Mononuclear cell (primary cell): ENCODE results near the gene MS4A8. TPM values are rescaled to one million over a fixed set of nuclear protein-coding genes. Genes with fewer than 3 reads are reported as not detected.
"Not testable (repeated sequence)": the region's sequence is repeated elsewhere in the genome, so short reads cannot be mapped to it uniquely, and the experiment has no call there.

Experiments
- H3K27me3 ChIP-seq: 2 replicates; pipeline ENCODE4 v1.6.0; 2011; ENCODE audit warnings: low read length, control low read depth; ENCODE audit not compliant: insufficient read depth
- H3K4me1 ChIP-seq: 2 replicates; pipeline ENCODE4 v1.5.1; 2011; ENCODE audit warnings: mild to moderate bottlenecking, low read length, control low read depth; ENCODE audit not compliant: insufficient read depth
- H3K4me3 ChIP-seq: 2 replicates; pipeline ENCODE4 v1.5.1; 2011; ENCODE audit warnings: mild to moderate bottlenecking, low read length, moderate library complexity
- H3K9me3 ChIP-seq: 2 replicates; pipeline ENCODE4 v1.5.1; 2011; ENCODE audit warnings: low read depth, mild to moderate bottlenecking, control low read depth, low read length
- total RNA-seq: library from RNA; depleted of rRNA; stranded (reverse); fragments of >200 nt; gene quantifications from one replicate; pipeline ENCODE4 v1.2.3, GENCODE V29; 2012

The MS4A8 gene
- total RNA-seq, 1 donor = not detected

DNA sequence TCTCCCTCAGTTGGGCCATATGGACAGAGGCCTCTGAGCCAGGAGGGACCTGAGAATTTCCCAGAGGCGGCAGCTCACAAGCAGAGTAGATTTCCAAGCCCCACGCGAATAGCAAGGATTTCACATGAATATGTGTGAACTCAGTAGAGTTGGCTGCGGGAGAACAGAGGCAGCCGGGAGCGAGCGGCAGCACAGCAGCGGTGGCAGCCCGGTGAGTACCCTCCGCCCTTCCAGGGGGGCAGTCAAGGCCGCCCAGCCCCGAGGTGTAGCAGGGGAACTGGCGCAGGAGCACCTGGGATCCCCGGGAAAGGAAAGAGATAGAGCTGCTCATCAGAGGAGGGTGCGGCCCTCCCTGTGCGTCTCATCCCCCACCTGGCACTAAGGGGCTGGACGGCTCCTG is 48.8 kb downstream of the MS4A8 start:
- no peaks in the 10 kb centered on the region for H3K27me3 ChIP-seq
- no peaks in the 10 kb centered on the region for H3K4me1 ChIP-seq
- H3K4me3 ChIP-seq = no peak overlapping the region
- H3K9me3 ChIP-seq = no peaks in the 10 kb centered on the region

DNA sequence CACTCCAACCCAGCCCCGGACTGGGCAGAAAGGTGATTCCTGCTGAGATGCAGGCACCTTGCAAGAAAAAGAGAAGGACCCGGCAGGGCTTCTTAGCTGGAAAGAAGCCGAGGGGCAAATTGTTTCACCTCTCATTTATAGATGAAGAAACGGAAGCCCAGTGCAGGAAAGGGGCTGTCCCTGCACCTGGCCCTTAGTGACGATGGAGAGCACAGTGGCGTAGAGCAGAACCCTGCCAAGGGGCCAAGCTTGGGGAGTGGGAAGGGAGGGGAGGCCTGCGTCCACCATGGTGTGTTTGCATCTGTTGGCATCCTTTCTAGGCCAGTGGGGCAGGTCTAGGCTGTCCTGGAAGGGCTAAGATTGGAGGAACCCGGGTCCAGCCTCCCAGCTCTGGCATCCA is 49.4 kb downstream of the MS4A8 start:
- H3K4me3 ChIP-seq = no peak overlapping the region
- H3K4me1 ChIP-seq = no peaks in the 10 kb centered on the region
- H3K9me3 ChIP-seq = no peaks in the 10 kb centered on the region
- no peaks in the 10 kb centered on the region for H3K27me3 ChIP-seq

DNA sequence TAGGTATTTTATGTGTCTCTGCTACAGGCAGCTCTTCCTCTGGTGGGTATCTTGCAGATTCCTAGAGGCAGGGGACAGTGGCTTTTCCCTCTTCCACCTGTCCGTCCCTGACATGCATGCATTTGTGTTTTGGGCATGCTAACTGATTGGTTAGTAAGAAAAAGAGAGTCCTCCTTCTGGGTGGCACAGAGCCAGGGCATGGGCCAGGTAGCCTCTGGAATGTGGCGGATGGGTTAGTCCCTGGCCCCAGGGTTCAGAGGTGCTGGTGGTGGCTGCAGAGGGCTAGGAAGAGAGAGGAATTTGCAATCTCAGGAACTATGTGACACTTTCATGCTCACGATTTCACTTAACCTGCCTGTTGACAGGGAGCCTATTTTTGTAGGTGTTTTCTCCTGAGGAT is 51.5 kb downstream of the MS4A8 start:
- Histone ChIP-seq H3K9me3 (no peaks in the 10 kb centered on the region), H3K27me3 (no peaks in the 10 kb centered on the region), H3K4me3 (no peak overlapping the region), H3K4me1 (no peaks in the 10 kb centered on the region)

DNA sequence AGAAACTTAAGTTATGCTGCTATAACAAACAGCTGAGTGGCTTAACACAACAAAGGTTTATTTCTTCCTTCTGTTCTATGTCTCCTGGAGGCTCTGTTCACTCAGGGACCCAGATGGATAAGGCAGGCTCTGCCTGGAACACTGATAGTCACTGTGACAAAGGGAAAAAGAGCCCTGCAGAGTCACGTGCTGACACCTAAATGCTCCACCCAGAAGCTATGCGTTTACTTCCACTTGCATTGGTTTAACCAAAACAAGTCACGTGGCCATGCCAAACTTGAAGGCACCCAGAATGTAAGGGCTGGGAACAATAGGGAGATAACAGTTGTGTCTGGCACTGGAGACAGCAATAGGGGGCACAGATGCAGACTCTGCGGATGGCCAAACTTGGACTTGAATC is 53.9 kb downstream of the MS4A8 start:
- H3K4me3 ChIP-seq = no peak overlapping the region
- H3K9me3 ChIP-seq = no peaks in the 10 kb centered on the region
- H3K4me1 ChIP-seq = no peaks in the 10 kb centered on the region
- no peaks in the 10 kb centered on the region for H3K27me3 ChIP-seq

DNA sequence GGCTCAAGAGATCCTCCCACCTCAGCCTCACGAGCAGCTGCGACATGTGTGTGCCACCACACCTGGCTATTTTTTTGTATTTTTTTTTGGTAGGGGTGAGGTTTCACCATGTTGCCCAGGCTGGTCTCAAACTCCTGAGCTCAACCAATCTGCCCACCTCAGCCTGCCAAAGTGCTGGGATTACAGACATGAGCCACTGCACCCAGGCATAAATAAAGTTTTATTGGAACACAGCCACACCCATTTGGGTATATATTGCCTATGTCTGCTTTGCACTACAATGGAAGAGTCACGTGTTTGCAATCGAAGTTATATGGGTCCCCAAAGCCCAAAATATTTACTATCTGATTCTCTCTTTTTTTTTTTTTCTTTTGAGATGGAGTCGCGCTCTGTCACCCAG is 55.5 kb downstream of the MS4A8 start:
- H3K9me3 ChIP-seq = no peaks in the 10 kb centered on the region
- peaks cover 8% of the 10 kb centered on the region for H3K4me1 ChIP-seq
- H3K27me3 ChIP-seq = no peaks in the 10 kb centered on the region
- H3K4me3 ChIP-seq = no peak overlapping the region

DNA sequence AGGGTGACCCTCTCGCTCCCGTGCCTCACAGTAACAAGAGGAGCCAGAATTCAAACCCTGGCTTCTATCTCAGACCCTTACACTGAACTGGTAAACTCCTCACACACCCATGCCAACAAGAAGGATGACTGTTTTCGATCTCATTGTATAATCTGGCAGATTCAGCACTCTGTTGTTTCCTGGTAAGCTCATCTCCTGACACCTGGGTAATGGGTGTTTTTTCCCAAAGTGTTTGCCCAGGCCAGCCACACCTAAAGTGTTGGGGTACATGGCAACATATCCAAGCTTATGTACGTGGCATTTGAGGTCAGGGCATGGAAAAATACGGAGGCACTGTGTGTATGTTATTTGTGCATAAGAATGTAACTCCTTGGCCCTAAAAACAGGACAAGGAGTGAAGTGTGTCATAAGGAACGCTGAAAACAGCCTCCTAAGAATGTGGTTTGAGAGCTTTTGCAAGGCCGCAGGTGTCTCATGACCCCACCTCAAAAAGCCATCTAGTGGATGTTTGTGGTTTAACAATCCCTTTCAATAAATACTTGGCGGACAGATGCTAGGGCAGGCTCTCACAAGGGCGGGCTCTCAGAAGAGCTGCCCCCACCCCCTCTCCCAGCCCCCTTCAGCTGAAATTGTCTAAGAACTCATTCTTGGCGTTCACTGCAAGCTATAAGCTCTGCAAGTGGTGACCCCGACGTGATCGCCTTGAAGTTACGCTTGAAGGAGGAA is 57.1 kb downstream of the MS4A8 start, which contains the start of gene MS4A15:
Gene MS4A15, plus strand, starts transcription at position 561 of the 726 bp plus-strand sequence. CDS start 6,867 bp downstream, outside the sequence.
- H3K4me3 ChIP-seq = no peak within 1 kb of the TSS
- peaks cover 9% of the 10 kb centered on the region for H3K4me1 ChIP-seq
- no peaks in the 10 kb centered on the region for H3K27me3 ChIP-seq
- H3K9me3 ChIP-seq = no peaks in the 10 kb centered on the region

DNA sequence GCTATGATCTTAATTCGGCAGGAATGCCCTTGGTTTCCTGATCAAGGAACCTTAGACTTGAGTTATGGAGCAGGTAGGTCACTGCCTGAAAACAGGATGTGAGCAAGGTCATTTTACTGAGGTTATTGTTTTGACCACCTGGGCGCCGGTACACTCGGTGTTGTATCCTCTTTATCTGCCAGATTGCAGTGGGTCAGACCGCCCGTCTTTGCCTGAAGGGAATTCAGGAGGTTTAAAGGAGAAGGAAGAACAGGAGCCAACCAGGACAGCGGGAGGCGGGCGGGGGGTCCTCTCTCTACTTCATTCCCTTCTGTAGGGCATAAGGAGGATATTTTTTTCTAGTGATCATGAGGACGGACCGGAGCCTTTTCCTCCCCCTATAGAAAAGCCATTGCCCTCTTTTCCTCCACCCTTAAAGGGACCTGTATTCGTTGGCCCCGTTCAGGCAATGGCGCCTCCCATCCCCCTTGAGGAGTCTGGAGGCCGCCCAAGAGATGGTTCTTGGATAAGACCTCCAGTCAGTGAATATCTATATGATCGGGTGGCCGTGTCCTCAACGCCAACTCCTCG is 57.9 kb downstream of the MS4A8 start:
- H3K4me1 ChIP-seq = peaks cover 9% of the 10 kb centered on the region
- no peak overlapping the region for H3K4me3 ChIP-seq
- no peaks in the 10 kb centered on the region for H3K27me3 ChIP-seq
- no peaks in the 10 kb centered on the region for H3K9me3 ChIP-seq

DNA sequence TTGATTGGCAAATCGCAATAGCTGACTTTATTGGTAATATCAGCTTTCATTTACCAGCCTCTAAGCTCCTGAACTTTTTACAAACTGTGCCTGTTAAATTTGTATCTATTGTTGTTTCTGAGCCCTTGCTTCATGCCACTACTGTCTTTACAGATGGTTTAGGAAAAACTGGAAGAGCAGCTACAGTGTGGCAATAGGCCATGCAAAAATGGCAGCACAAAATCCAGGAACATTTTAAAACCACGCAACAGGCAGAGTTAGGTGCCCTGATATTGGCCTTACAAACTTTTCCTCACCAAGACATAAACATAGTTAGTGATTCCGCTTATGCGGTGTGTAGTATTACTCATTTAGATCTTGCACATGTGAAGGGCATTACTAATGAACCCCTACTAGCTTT is 59.3 kb downstream of the MS4A8 start:
- not testable (repeated sequence) for H3K4me1 ChIP-seq, H3K4me3 ChIP-seq, H3K9me3 ChIP-seq, H3K27me3 ChIP-seq

DNA sequence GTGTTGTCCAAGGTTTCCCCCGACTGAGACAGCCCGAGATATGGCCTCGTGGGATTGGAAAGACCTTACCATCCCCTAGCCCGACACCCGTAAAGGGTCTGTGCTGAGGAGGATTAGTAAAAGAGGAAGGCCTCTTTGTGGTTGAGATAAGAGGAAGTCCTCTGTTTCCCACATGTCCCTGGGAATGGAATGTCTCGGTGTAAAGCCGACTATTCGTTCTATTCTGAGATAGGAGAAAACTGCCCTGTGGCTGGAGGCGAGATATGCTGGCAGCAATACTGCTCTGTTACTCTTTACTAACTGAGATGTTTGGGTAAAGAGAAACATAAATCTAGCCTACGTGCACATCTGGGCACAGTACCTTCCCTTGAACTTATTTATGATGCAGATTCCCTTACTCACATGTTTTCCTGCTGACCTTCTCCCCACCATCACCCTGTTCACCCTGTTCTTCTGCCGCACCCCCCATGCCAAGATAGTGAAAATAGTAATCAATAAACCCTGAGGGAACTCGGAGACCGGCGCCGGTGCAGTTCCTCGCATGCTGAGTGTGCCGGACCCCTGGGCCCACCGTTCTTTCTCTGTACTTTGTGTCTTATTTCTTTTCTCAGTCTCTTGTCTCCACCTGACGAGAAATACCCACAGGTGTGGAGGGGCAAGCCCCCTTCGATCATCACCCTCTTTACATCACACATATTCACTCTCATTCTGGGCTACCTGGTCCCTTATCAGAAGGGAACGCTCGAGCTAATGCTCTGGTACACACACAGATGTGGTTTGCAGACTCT is 60.2 kb downstream of the MS4A8 start:
- H3K27me3 ChIP-seq, H3K4me1 ChIP-seq, H3K9me3 ChIP-seq, H3K4me3 ChIP-seq: not testable (repeated sequence)

DNA sequence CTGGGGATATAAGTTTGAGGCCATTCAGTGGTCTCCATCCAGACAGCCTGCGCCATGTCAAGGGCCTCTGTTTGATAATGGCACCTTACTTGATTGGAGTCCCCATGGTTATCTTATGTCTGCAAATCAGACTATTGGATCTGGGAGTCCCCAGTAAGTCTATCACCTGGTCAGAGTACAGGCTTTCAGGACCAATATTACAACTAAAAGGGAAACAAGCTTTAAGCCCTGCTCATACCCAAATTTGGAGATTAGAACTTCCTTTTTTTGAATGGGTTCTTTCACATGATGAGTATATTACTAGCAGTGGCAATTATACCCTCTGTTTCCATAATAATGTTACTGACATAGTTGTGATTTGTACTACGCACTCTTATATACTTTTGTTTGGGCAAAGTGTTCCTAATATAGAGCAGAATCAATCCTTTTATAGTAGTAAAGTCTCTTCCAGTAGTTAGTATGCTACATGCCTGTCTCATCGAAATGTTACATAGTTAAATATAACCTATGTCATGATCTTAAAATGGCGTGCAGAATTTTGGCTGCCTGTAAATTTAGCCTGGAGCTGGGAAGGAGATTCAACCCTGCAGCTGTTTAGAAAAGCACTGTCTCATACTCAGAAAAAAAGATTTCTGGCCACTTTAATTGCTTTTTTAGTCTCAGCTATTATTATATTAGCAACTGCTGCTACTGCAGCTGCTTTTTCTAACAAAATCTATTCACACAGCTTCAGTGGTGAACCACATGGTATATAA is 62.2 kb downstream of the MS4A8 start:
- H3K9me3 ChIP-seq = no peaks in the 10 kb centered on the region
- H3K27me3 ChIP-seq = no peaks in the 10 kb centered on the region
- H3K4me1 ChIP-seq = peaks cover 9% of the 10 kb centered on the region
- H3K4me3 ChIP-seq = no peak overlapping the region

DNA sequence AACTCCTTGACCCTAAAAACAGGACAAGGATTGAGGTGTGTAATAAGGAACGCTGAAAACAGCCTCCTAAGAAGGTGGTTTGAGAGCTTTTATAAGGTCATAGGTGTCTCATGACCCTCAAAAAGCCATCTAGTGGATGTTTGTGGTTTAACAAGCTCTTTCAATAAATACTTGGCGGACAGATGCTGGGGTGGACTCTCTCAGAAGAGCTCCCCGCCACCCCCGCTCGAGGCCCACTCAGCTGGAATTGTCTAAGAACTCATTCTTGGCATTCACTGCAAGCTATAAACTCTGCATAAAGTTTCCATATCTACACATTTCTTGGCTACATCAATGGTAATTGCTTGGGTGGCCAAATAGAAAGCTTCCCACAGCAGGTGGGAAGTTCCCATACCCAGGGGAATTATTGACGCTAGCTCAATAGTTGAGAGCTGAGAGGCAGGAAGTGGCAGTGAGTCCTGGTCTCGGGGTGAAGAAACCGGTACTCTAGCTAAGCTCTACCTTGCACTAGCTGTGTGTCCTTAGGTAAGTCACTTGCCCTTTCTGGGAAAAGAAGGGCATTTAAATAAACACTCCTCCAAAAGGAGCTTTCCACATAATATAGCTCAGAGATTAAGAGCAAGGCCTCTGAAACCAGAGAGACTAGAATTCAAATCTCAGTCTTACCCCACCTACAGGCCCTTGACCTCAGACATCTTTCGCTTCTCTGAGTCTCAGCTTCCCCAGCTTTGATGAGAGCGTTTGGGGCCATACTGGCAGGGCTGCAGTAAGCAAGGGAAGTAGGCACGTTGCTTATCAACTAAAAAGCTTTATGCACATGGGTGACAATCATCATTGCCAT is 63.7 kb downstream of the MS4A8 start:
- no peak overlapping the region for H3K4me3 ChIP-seq
- H3K4me1 ChIP-seq = peaks cover 9% of the 10 kb centered on the region

DNA sequence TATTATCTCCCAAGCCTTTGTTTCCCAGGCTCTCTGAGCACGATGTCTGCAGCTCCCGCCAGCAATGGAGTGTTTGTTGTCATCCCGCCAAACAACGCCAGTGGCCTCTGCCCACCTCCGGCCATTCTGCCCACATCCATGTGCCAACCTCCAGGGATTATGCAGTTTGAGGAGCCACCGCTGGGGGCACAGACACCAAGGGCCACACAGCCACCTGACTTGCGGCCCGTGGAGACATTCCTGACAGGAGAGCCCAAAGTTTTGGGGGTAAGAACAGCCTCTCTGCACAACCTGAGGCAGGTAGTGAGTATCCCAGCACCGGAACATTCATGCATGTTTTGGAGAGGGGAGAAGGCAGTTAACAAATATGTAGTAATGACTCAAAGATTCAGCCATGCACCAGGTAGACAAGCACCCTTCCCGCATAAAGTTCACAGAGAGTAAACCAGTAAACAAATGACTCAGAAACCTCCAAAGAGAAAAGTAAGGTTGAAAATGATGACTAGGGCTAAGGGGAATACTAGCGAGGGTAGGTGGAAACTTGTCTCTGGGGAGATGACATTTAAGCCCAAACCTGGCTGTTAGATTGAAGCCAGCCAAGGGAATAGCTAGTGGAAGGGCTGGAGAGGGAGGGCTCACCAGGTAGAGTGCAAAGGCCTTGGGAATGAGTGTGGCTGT is 64.4 kb downstream of the MS4A8 start:
- Histone ChIP-seq H3K4me1 (peaks cover 9% of the 10 kb centered on the region), H3K9me3 (no peaks in the 10 kb centered on the region), H3K4me3 (no peak overlapping the region), H3K27me3 (no peaks in the 10 kb centered on the region)

More for the DNA sequence above, 63.7 kb downstream of the MS4A8 start:
- Histone ChIP-seq H3K27me3 (no peaks in the 10 kb centered on the region), H3K9me3 (no peaks in the 10 kb centered on the region)

DNA sequence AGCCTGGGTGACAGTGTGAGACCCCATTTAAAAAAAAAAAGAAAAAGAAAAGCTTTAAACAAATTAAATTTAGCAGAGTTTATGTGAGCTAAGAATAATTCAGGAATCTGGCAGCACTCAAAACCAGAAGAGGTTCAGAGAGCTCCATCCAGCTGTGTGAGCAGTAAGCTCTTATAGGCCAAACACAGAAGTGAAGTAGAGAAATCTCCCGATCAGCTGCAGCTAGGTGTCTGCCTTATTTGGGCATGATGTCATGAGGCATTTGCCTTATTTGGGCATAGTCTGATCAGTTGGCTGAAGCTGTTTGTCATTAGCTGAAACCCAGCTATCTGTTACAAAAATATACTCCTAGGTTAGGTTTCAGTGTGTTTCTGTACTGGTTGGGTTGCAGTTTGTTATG is 65.5 kb downstream of the MS4A8 start:
- Histone ChIP-seq H3K9me3 (no peaks in the 10 kb centered on the region), H3K4me3 (no peak overlapping the region), H3K4me1 (peaks cover 1% of the 10 kb centered on the region), H3K27me3 (no peaks in the 10 kb centered on the region)

DNA sequence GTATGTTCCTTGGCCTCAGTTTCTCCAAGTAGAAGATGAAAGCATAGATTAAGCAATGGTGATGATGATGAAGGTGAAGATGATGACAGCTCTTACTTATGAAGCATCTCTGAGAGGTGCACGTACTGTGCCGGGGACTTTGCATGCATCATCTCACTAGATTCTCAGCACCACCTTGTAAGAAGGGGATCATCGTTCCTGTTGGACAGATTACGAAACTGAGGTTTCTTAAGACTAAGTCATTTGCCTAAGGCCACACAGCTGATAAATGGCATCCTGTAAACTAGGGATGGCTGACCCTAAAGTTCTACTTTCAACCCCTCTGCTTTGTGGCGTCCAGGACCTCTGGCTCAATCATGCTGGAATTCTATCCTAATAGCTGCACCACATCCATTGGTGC is 65.9 kb downstream of the MS4A8 start:
- H3K27me3 ChIP-seq = no peaks in the 10 kb centered on the region

More for the DNA sequence above, 65.9 kb downstream of the MS4A8 start:
- H3K4me3 ChIP-seq = no peak overlapping the region
- H3K4me1 ChIP-seq = no peaks in the 10 kb centered on the region
- no peaks in the 10 kb centered on the region for H3K9me3 ChIP-seq
